ENCODE measurements around the gene HNRNPA2B1.

GRCh38 chr7:26170663-26171062 lies 29.9 kb downstream of the HNRNPA2B1 start:
- TF ChIP-seq L3MBTL2 (conservative IDR thresholded peaks at IDR 0.05) (no peak), SP1 (IDR thresholded peaks at IDR 0.05) (no peak), FOXM1 (IDR thresholded peaks at IDR 0.05; ENCODE audit: borderline replicate concordance) (no peak), SUZ12 (IDR thresholded peaks at IDR 0.05) (no peak), PKNOX1 (IDR thresholded peaks at IDR 0.05) (no peak), FOXK2 (IDR thresholded peaks at IDR 0.05) (no peak), ELF4 (IDR thresholded peaks at IDR 0.05) (no peak), TARDBP (IDR thresholded peaks at IDR 0.05) (no peak), FOXA1 (IDR thresholded peaks at IDR 0.05) (no peak), ZNF384 (IDR thresholded peaks at IDR 0.05) (no peak), CTBP1 (IDR thresholded peaks at IDR 0.05; ENCODE audit: borderline replicate concordance) (no peak)

Data from HEK293T (cell line).